GM18505 (cell line): ENCODE results near the gene SLC1A4.

Experiments used
- ATAC-seq: cut with Tn5 transposase; IDR thresholded peaks from one replicate; pipeline ENCODE4 v1.9.1; 2021; ENCODE audit not compliant: unreplicated experiment
- POLR2A ChIP-seq: IDR thresholded peaks from 4 replicates; pipeline ENCODE4 v1.6.1; 2011; ENCODE audit warnings: borderline replicate concordance; ENCODE audit not compliant: insufficient read depth, insufficient read length; ENCODE audit errors: extremely low read depth

The SLC1A4 gene

GRCh38 chr2:65046633-65047407, 57.6 kb downstream of the SLC1A4 start:
- ATAC-seq: no peak
- TF ChIP-seq POLR2A: no peak

GRCh38 chr2:65049010-65049639, 59.9 kb downstream of the SLC1A4 start:
- no peak for TF ChIP-seq POLR2A
- ATAC-seq: no peak

- ATAC-seq: no peak
- TF ChIP-seq POLR2A: no peak
These were observed 61.7 kb downstream of the SLC1A4 start for GRCh38 chr2:65050931-65051330.

GRCh38 chr2:65053199-65053598, 64.0 kb downstream of the SLC1A4 start:
- ATAC-seq: peak; percentile 41
- peak; percentile 24 for TF ChIP-seq POLR2A

DNA sequence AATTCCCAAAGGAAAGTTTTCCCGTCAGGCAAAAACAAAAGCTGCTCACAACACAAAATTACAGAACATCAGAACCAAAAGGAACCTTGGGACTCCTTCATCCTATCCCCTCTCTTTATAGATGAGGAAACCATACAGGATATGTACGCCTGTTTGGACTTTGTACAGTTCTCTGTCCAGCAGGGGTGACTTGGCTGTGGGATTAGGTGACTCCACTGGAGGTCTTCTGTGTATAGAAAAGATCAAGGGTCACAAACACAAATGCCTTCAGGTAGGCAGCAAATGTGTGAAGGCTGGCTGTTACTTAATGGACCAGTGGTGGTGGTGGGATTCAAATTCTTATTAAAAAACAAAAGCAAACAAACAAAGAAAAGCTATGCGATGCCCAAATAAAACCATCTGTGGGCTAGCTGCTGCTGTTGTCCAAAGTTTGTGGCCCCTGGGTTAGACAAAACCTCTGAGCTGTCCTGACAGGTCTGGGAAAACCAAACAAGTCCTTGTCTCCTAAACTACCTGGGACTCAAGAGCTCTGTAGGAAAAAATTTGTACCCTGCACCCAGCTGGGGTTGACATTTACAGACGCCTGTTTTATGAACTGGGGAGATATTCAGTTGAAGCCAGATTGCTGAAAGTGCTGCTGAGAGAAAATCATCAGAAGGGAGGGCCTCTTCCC, 65.7 kb downstream of the SLC1A4 start:
- no peak for ATAC-seq
- TF ChIP-seq POLR2A: no peak

GRCh38 chr2:65055422-65056214, 66.4 kb downstream of the SLC1A4 start:
- TF ChIP-seq POLR2A: no peak
- peak; percentile 23 for ATAC-seq

GRCh38 chr2:65056215-65057053, 67.2 kb downstream of the SLC1A4 start, which contains the start of gene CEP68:
TSS of gene CEP68 (plus strand) at chr2:65056416. CDS start at chr2:65069445, 13,029 bp downstream.
- peak; percentile 69 for TF ChIP-seq POLR2A
- ATAC-seq: peak; percentile 78

GRCh38 chr2:65057054-65057375, 67.8 kb downstream of the SLC1A4 start:
- TF ChIP-seq POLR2A: no peak

GRCh38 chr2:65057391-65058052, 68.3 kb downstream of the SLC1A4 start:
- ATAC-seq: peak; percentile 24
- no peak for TF ChIP-seq POLR2A

More at GRCh38 chr2:65057054-65057375, 67.8 kb downstream of the SLC1A4 start:
- no peak for ATAC-seq

- ATAC-seq: no peak
- TF ChIP-seq POLR2A: no peak
These were observed 69.9 kb downstream of the SLC1A4 start for GRCh38 chr2:65059071-65059470.

- no peak for ATAC-seq
- TF ChIP-seq POLR2A: no peak
These were observed 72.1 kb downstream of the SLC1A4 start for GRCh38 chr2:65061146-65061909.
